ENCODE measurements around the gene ADAMTS14.

Gene ADAMTS14

GRCh38 chr10:70729763-70730357 lies 57.6 kb downstream of the ADAMTS14 start:
- DNase-seq (ENCODE audit: low read depth, low spot score), result no peak

- DNase-seq (ENCODE audit: low read depth, low spot score), result no peak
Observed at GRCh38 chr10:70730955-70731354, 58.6 kb downstream of the ADAMTS14 start.

GRCh38 chr10:70732569-70732968 lies 60.3 kb downstream of the ADAMTS14 start:
- no peak for DNase-seq (ENCODE audit: low read depth, low spot score)

- DNase-seq (ENCODE audit: low read depth, low spot score), result no peak
Observed at GRCh38 chr10:70733051-70733450, 60.7 kb downstream of the ADAMTS14 start.

- DNase-seq (ENCODE audit: low read depth, low spot score), result no peak
Observed at GRCh38 chr10:70735161-70735560, 62.9 kb downstream of the ADAMTS14 start.

- no peak for DNase-seq (ENCODE audit: low read depth, low spot score)
Observed at GRCh38 chr10:70736525-70736924, 64.2 kb downstream of the ADAMTS14 start.

- no peak for DNase-seq (ENCODE audit: low read depth, low spot score)
Observed at GRCh38 chr10:70737250-70737649, 64.9 kb downstream of the ADAMTS14 start.

- no peak for DNase-seq (ENCODE audit: low read depth, low spot score)
Observed at GRCh38 chr10:70738006-70738760, 65.9 kb downstream of the ADAMTS14 start.

- DNase-seq (ENCODE audit: low read depth, low spot score), result no peak
Observed at GRCh38 chr10:70738761-70739121, 66.4 kb downstream of the ADAMTS14 start.

GRCh38 chr10:70740406-70741288 lies 68.3 kb downstream of the ADAMTS14 start:
- no peak for DNase-seq (ENCODE audit: low read depth, low spot score)

GRCh38 chr10:70742537-70743429 lies 70.5 kb downstream of the ADAMTS14 start:
- DNase-seq (ENCODE audit: low read depth, low spot score), result peak; percentile 93

GRCh38 chr10:70743430-70743788 lies 71.1 kb downstream of the ADAMTS14 start:
- no peak for DNase-seq (ENCODE audit: low read depth, low spot score)

GRCh38 chr10:70743879-70744278 lies 71.6 kb downstream of the ADAMTS14 start:
- no peak for DNase-seq (ENCODE audit: low read depth, low spot score)

GRCh38 chr10:70744617-70745143 lies 72.4 kb downstream of the ADAMTS14 start:
- DNase-seq (ENCODE audit: low read depth, low spot score), result no peak

GRCh38 chr10:70745555-70745954 lies 73.2 kb downstream of the ADAMTS14 start:
- DNase-seq (ENCODE audit: low read depth, low spot score), result no peak

- DNase-seq (ENCODE audit: low read depth, low spot score), result no peak
Observed at GRCh38 chr10:70747192-70747965, 75.1 kb downstream of the ADAMTS14 start.

GRCh38 chr10:70748305-70748704 lies 76.0 kb downstream of the ADAMTS14 start:
- DNase-seq (ENCODE audit: low read depth, low spot score), result no peak

- DNase-seq (ENCODE audit: low read depth, low spot score), result no peak
Observed at GRCh38 chr10:70748801-70749573, 76.7 kb downstream of the ADAMTS14 start.

- no peak for DNase-seq (ENCODE audit: low read depth, low spot score)
Observed at GRCh38 chr10:70749756-70750155, 77.5 kb downstream of the ADAMTS14 start.

Data from astrocyte of the hippocampus (primary cell).